Measurements from ENCODE around the gene PPM1A. TPM values are rescaled to one million over a fixed set of nuclear protein-coding genes. Genes with fewer than 3 reads are reported as not detected.

The PPM1A gene
- total RNA-seq, 2 experiments from 2014 or later, result 44.0 to 54.6 TPM

- CTCF ChIA-PET, result no interaction called here
- H3K27me3 Mint-ChIP-seq, result peaks cover 2% of the 10 kb centered on the region
- no peaks in the 10 kb centered on the region for H3K36me3 Mint-ChIP-seq
- no peak for DNase-seq
- no peak overlapping the region for H3K4me3 Mint-ChIP-seq
- H3K27ac Mint-ChIP-seq, result no peak overlapping the region
- ATAC-seq, result no peak
- H3K4me1 Mint-ChIP-seq, result no peaks in the 10 kb centered on the region
- H3K9me3 Mint-ChIP-seq (ENCODE audit: low read depth), result no peaks in the 10 kb centered on the region
Measured at GRCh38 chr14:60215520-60216420, 33.3 kb upstream of the PPM1A start.

- Mint-ChIP-seq H3K36me3 (no peaks in the 10 kb centered on the region), H3K27me3 (peaks cover 2% of the 10 kb centered on the region), H3K9me3 (ENCODE audit: low read depth) (no peaks in the 10 kb centered on the region), H3K4me3 (no peak overlapping the region), H3K4me1 (no peaks in the 10 kb centered on the region), H3K27ac (no peak overlapping the region)
- DNase-seq (no peak), ATAC-seq (no peak)
- CTCF ChIA-PET, result no interaction called here
Measured at GRCh38 chr14:60217713-60218112, 31.3 kb upstream of the PPM1A start.

GRCh38 chr14:60220084-60220483 lies 28.9 kb upstream of the PPM1A start:
- ATAC-seq (no peak), DNase-seq (no peak)
- CTCF ChIA-PET, result no interaction called here
- H3K36me3 Mint-ChIP-seq, result no peaks in the 10 kb centered on the region
- H3K4me1 Mint-ChIP-seq, result no peaks in the 10 kb centered on the region
- no peak overlapping the region for H3K27ac Mint-ChIP-seq
- no peaks in the 10 kb centered on the region for H3K9me3 Mint-ChIP-seq (ENCODE audit: low read depth)
- no peaks in the 10 kb centered on the region for H3K27me3 Mint-ChIP-seq
- no peak overlapping the region for H3K4me3 Mint-ChIP-seq

- Mint-ChIP-seq H3K27ac (no peak overlapping the region), H3K4me1 (no peaks in the 10 kb centered on the region), H3K9me3 (ENCODE audit: low read depth) (no peaks in the 10 kb centered on the region), H3K27me3 (no peaks in the 10 kb centered on the region), H3K4me3 (no peak overlapping the region), H3K36me3 (no peaks in the 10 kb centered on the region)
- no peak for DNase-seq
- CTCF ChIA-PET, result no interaction called here
- no peak for ATAC-seq
Measured at GRCh38 chr14:60220917-60221316, 28.1 kb upstream of the PPM1A start.

- Mint-ChIP-seq H3K27ac (no peak overlapping the region), H3K36me3 (no peaks in the 10 kb centered on the region), H3K4me1 (no peaks in the 10 kb centered on the region), H3K4me3 (no peak overlapping the region), H3K27me3 (no peaks in the 10 kb centered on the region), H3K9me3 (ENCODE audit: low read depth) (no peaks in the 10 kb centered on the region)
- CTCF ChIA-PET, result no interaction called here
- no peak for ATAC-seq
- DNase-seq, result no peak
Measured at GRCh38 chr14:60221457-60221856, 27.6 kb upstream of the PPM1A start.

GRCh38 chr14:60222820-60223219 lies 26.2 kb upstream of the PPM1A start:
- no peak overlapping the region for H3K27ac Mint-ChIP-seq
- H3K4me3 Mint-ChIP-seq, result no peak overlapping the region
- no peaks in the 10 kb centered on the region for H3K9me3 Mint-ChIP-seq (ENCODE audit: low read depth)
- ATAC-seq, result no peak
- CTCF ChIA-PET, result no interaction called here
- H3K27me3 Mint-ChIP-seq, result no peaks in the 10 kb centered on the region
- H3K36me3 Mint-ChIP-seq, result no peaks in the 10 kb centered on the region
- no peaks in the 10 kb centered on the region for H3K4me1 Mint-ChIP-seq
- DNase-seq, result no peak

GRCh38 chr14:60225265-60225664 lies 23.8 kb upstream of the PPM1A start:
- ATAC-seq (no peak), DNase-seq (no peak)
- no peaks in the 10 kb centered on the region for H3K4me1 Mint-ChIP-seq
- H3K9me3 Mint-ChIP-seq (ENCODE audit: low read depth), result no peaks in the 10 kb centered on the region
- H3K27me3 Mint-ChIP-seq, result no peaks in the 10 kb centered on the region
- CTCF ChIA-PET, result interaction anchor here (0.9 kb wide), 1 partner anchor 23 kb away, joined by 3 read pairs; no protein-coding TSS in a partner anchor
- no peak overlapping the region for H3K27ac Mint-ChIP-seq
- no peak overlapping the region for H3K4me3 Mint-ChIP-seq
- H3K36me3 Mint-ChIP-seq, result no peaks in the 10 kb centered on the region

- H3K9me3 Mint-ChIP-seq (ENCODE audit: low read depth), result no peaks in the 10 kb centered on the region
- CTCF ChIA-PET, result no interaction called here
- H3K27me3 Mint-ChIP-seq, result peaks cover 6% of the 10 kb centered on the region
- H3K4me1 Mint-ChIP-seq, result no peaks in the 10 kb centered on the region
- no peak overlapping the region for H3K27ac Mint-ChIP-seq
- H3K36me3 Mint-ChIP-seq, result no peaks in the 10 kb centered on the region
- ATAC-seq (no peak), DNase-seq (no peak)
- no peak overlapping the region for H3K4me3 Mint-ChIP-seq
Measured at GRCh38 chr14:60226298-60226697, 22.7 kb upstream of the PPM1A start.

- no peak for ATAC-seq
- Mint-ChIP-seq H3K4me1 (no peaks in the 10 kb centered on the region), H3K9me3 (ENCODE audit: low read depth) (peaks cover 2% of the 10 kb centered on the region), H3K36me3 (peaks cover 2% of the 10 kb centered on the region), H3K27ac (no peak overlapping the region), H3K4me3 (no peak overlapping the region), H3K27me3 (peaks cover 6% of the 10 kb centered on the region)
- no peak for DNase-seq
- CTCF ChIA-PET, result no interaction called here
Measured at GRCh38 chr14:60227291-60227690, 21.7 kb upstream of the PPM1A start.

GRCh38 chr14:60229614-60230013 lies 19.4 kb upstream of the PPM1A start:
- Mint-ChIP-seq H3K4me1 (no peaks in the 10 kb centered on the region), H3K36me3 (peaks cover 2% of the 10 kb centered on the region), H3K27me3 (peaks cover 10% of the 10 kb centered on the region), H3K4me3 (no peak overlapping the region), H3K9me3 (ENCODE audit: low read depth) (peaks cover 3% of the 10 kb centered on the region), H3K27ac (no peak overlapping the region)
- ATAC-seq, result no peak
- CTCF ChIA-PET, result no interaction called here
- no peak for DNase-seq

GRCh38 chr14:60232185-60232584 lies 16.8 kb upstream of the PPM1A start:
- H3K4me1 Mint-ChIP-seq, result no peaks in the 10 kb centered on the region
- H3K27me3 Mint-ChIP-seq, result peaks cover 10% of the 10 kb centered on the region
- DNase-seq (no peak), ATAC-seq (no peak)
- no peak overlapping the region for H3K4me3 Mint-ChIP-seq
- peaks cover 2% of the 10 kb centered on the region for H3K36me3 Mint-ChIP-seq
- CTCF ChIA-PET, result no interaction called here
- no peak overlapping the region for H3K27ac Mint-ChIP-seq
- peaks cover 3% of the 10 kb centered on the region for H3K9me3 Mint-ChIP-seq (ENCODE audit: low read depth)

- no peaks in the 10 kb centered on the region for H3K4me1 Mint-ChIP-seq
- CTCF ChIA-PET, result no interaction called here
- no peak overlapping the region for H3K27ac Mint-ChIP-seq
- DNase-seq (no peak), ATAC-seq (no peak)
- H3K9me3 Mint-ChIP-seq (ENCODE audit: low read depth), result peaks cover 3% of the 10 kb centered on the region
- H3K4me3 Mint-ChIP-seq, result no peak overlapping the region
- peaks cover 2% of the 10 kb centered on the region for H3K36me3 Mint-ChIP-seq
- peaks cover 10% of the 10 kb centered on the region for H3K27me3 Mint-ChIP-seq
Measured at GRCh38 chr14:60233251-60233650, 15.8 kb upstream of the PPM1A start.

GRCh38 chr14:60233891-60234290 lies 15.1 kb upstream of the PPM1A start:
- H3K27ac Mint-ChIP-seq, result no peak overlapping the region
- CTCF ChIA-PET, result no interaction called here
- DNase-seq, result no peak
- no peaks in the 10 kb centered on the region for H3K4me1 Mint-ChIP-seq
- ATAC-seq, result no peak
- peaks cover 3% of the 10 kb centered on the region for H3K9me3 Mint-ChIP-seq (ENCODE audit: low read depth)
- H3K4me3 Mint-ChIP-seq, result no peak overlapping the region
- peaks cover 10% of the 10 kb centered on the region for H3K27me3 Mint-ChIP-seq
- peaks cover 2% of the 10 kb centered on the region for H3K36me3 Mint-ChIP-seq

GRCh38 chr14:60235440-60235839 lies 13.6 kb upstream of the PPM1A start:
- DNase-seq, result no peak
- Mint-ChIP-seq H3K27me3 (peaks cover 10% of the 10 kb centered on the region), H3K36me3 (peaks cover 2% of the 10 kb centered on the region), H3K4me3 (no peak overlapping the region), H3K4me1 (no peaks in the 10 kb centered on the region), H3K27ac (no peak overlapping the region), H3K9me3 (ENCODE audit: low read depth) (peaks cover 3% of the 10 kb centered on the region)
- ATAC-seq, result no peak
- CTCF ChIA-PET, result no interaction called here
